ENCODE measurements around the gene BAIAP2.

DNA sequence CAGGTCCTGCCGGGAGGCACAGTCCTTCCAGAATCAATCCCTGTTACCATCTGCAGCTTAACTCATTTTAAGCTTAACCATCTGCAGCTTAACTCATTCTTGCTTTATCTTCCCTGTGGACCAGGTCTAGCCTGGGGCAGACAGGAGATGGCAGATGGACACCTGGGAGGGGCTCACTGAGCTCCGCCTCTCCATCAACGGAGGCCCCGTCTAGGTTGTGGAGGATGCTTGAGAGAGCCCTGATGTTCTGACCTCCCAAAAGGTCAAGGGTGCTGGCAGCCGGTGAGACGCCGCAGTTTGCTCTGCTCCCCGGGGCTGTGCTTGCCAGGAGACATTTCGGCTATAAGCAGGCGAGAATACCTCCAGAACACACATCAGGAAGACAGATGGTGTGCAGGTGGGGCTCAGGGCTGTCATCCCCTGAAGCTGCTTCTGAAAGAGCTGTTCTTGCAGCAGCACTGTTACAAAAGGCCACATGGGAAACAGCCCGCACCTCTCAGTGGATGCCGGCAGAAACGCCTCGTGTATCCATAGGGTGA lies 41.3 kb downstream of the BAIAP2 start:
- TF ChIP-seq POLR2A (IDR thresholded peaks at IDR 0.05) (no peak), EP300 (IDR thresholded peaks at IDR 0.05) (no peak)
- TF ChIP-seq, protein P1, sequence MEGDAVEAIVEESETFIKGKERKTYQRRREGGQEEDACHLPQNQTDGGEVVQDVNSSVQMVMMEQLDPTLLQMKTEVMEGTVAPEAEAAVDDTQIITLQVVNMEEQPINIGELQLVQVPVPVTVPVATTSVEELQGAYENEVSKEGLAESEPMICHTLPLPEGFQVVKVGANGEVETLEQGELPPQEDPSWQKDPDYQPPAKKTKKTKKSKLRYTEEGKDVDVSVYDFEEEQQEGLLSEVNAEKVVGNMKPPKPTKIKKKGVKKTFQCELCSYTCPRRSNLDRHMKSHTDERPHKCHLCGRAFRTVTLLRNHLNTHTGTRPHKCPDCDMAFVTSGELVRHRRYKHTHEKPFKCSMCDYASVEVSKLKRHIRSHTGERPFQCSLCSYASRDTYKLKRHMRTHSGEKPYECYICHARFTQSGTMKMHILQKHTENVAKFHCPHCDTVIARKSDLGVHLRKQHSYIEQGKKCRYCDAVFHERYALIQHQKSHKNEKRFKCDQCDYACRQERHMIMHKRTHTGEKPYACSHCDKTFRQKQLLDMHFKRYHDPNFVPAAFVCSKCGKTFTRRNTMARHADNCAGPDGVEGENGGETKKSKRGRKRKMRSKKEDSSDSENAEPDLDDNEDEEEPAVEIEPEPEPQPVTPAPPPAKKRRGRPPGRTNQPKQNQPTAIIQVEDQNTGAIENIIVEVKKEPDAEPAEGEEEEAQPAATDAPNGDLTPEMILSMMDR (IDR thresholded peaks at IDR 0.05) = no peak
